OCI-LY7 (cell line): ENCODE results near the gene MARK3. TPM values are rescaled to one million over a fixed set of nuclear protein-coding genes. Genes with fewer than 3 reads are reported as not detected.
A peak's percentile ranks its signal among the peaks of the same experiment; 100 is the strongest.

Experiments
- BruUV-seq: library from RNA; stranded (reverse); fragments of 400-500 nt; replicated peaks from 2 replicates; lab custom pipeline; 2021; lab: Mats Ljungman, UMichigan
- CTCF ChIA-PET: fragments of 300-600 bp; sonication (Branson Sonifier 250); formaldehyde crosslinking; loops from one replicate; lab custom pipeline; 2022; ENCODE audit warnings: antibody characterized with exemption; ENCODE audit not compliant: unreplicated experiment; lab: Charles Lee
- POLR2A ChIA-PET: fragments of 300-600 bp; sonication (Branson Sonifier 250); formaldehyde crosslinking; loops from one replicate; lab custom pipeline; 2022; ENCODE audit warnings: antibody characterized with exemption; lab: Charles Lee
- DNase-seq: peaks from one replicate; pipeline ENCODE4 v3.0.0-alpha.2; 2015; ENCODE audit warnings: low spot score
- H2AFZ ChIP-seq: fragments of 200-600 bp; sonication (generic), shearing (Covaris generic); 2 replicates; pipeline ENCODE4 v1.6.1; 2014; ENCODE audit warnings: mild to moderate bottlenecking, antibody characterized with exemption, low read length, moderate library complexity
- H3K27ac ChIP-seq: fragments of 200-600 bp; sonication (generic); 2 replicates; pipeline ENCODE4 v1.5.1; 2014; ENCODE audit warnings: mixed run types, low read depth, mild to moderate bottlenecking, moderate library complexity, low read length, inconsistent platforms; ENCODE audit not compliant: poor library complexity, severe bottlenecking
- H3K36me3 ChIP-seq: fragments of 200-600 bp; sonication (generic); 2 replicates; pipeline ENCODE4 v1.6.1; 2014; ENCODE audit warnings: mild to moderate bottlenecking, antibody characterized with exemption, low read length, moderate library complexity, mixed read lengths; ENCODE audit not compliant: insufficient read depth
- H3K4me1 ChIP-seq: fragments of 200-600 bp; sonication (generic); 2 replicates; pipeline ENCODE4 v1.5.1; 2014; ENCODE audit warnings: mild to moderate bottlenecking, low read length; ENCODE audit not compliant: insufficient read depth, poor library complexity, severe bottlenecking
- H3K4me2 ChIP-seq: fragments of 200-600 bp; sonication (generic); 2 replicates; pipeline ENCODE4 v1.6.1; 2014; ENCODE audit warnings: mild to moderate bottlenecking, low read length
- H3K4me3 ChIP-seq: fragments of 200-600 bp; sonication (generic); 2 replicates; pipeline ENCODE4 v1.5.1; 2014; ENCODE audit warnings: mild to moderate bottlenecking, low read depth, low read length; ENCODE audit not compliant: poor library complexity, severe bottlenecking
- H3K79me2 ChIP-seq: fragments of 200-600 bp; sonication (generic); 2 replicates; pipeline ENCODE4 v1.6.1; 2016; ENCODE audit warnings: low read depth, mild to moderate bottlenecking, low read length, moderate library complexity, mixed read lengths; ENCODE audit not compliant: insufficient read depth
- H3K9me2 ChIP-seq: fragments of 200-600 bp; sonication (generic); 2 replicates; pipeline ENCODE4 v1.6.1; 2016; ENCODE audit warnings: mild to moderate bottlenecking, low read length, mixed read lengths; ENCODE audit not compliant: insufficient read depth
- H3K9me3 ChIP-seq: fragments of 200-600 bp; sonication (generic); 2 replicates; pipeline ENCODE4 v1.6.1; 2014; ENCODE audit warnings: mild to moderate bottlenecking, mixed run types, low read length, mixed read lengths
- H4K20me1 ChIP-seq: fragments of 200-600 bp; sonication (generic); 2 replicates; pipeline ENCODE4 v1.6.1; 2014; ENCODE audit warnings: mild to moderate bottlenecking, antibody characterized with exemption, low read length, moderate library complexity, mixed read lengths; ENCODE audit not compliant: insufficient read depth
- CTCF ChIP-seq: fragments of 200-600 bp; sonication (generic); conservative IDR thresholded peaks from 2 replicates; pipeline ENCODE4 v1.5.1; 2014; ENCODE audit warnings: mild to moderate bottlenecking, antibody characterized with exemption, low read length, moderate library complexity, mixed read lengths
- EZH2phosphoT487 ChIP-seq: fragments of 200-600 bp; sonication (generic); IDR thresholded peaks from 2 replicates; pipeline ENCODE4 v1.6.1; 2018; ENCODE audit warnings: low read depth, borderline replicate concordance, mild to moderate bottlenecking, mixed run types, antibody characterized with exemption, low read length, moderate library complexity, mixed read lengths
- intact Hi-C: fragments of 100-400 bp; cut with micrococcal nuclease; formaldehyde crosslinking; loops from one replicate; pipeline ENCODE4 v1.10.0; 2022; ENCODE audit not compliant: unreplicated experiment
- total RNA-seq, 2 experiments: library from RNA; depleted of rRNA in 1 of 2; stranded (reverse); fragments of >200 nt in 1 of 2; shearing (Covaris generic) in 1 of 2; gene quantifications; 2 replicates each; pipeline ENCODE4 v1.2.3, GENCODE V29; 2014 to 2022

MARK3 gene
- total RNA-seq, 2 experiments from 2014 or later: 70.8 to 83.6 TPM

- POLR2A ChIA-PET: no interaction called here
- Histone ChIP-seq H3K36me3 (no peaks in the 10 kb centered on the region), H3K27ac (no peak overlapping the region), H3K4me1 (no peaks in the 10 kb centered on the region), H3K9me3 (no peaks in the 10 kb centered on the region), H4K20me1 (no peaks in the 10 kb centered on the region), H3K79me2 (no peaks in the 10 kb centered on the region), H3K9me2 (no peaks in the 10 kb centered on the region), H3K4me2 (no peak overlapping the region), H2AFZ (no peak overlapping the region), H3K4me3 (no peak overlapping the region)
- intact Hi-C loops: loop anchor here (1.0 kb wide), 1 partner anchor 29 kb away; no protein-coding TSS in a partner anchor
- no TSS peak for BruUV-seq
- CTCF ChIA-PET: interaction anchor here (0.5 kb wide), 1 partner anchor 1986 kb away, joined by 3 read pairs; no protein-coding TSS in a partner anchor
- DNase-seq: peak; percentile 71
- no peak for TF ChIP-seq EZH2phosphoT487
- peak; percentile 92 for TF ChIP-seq CTCF
These were observed 161.6 kb downstream of the MARK3 start for GRCh38 chr14:103546652-103547454.

DNA sequence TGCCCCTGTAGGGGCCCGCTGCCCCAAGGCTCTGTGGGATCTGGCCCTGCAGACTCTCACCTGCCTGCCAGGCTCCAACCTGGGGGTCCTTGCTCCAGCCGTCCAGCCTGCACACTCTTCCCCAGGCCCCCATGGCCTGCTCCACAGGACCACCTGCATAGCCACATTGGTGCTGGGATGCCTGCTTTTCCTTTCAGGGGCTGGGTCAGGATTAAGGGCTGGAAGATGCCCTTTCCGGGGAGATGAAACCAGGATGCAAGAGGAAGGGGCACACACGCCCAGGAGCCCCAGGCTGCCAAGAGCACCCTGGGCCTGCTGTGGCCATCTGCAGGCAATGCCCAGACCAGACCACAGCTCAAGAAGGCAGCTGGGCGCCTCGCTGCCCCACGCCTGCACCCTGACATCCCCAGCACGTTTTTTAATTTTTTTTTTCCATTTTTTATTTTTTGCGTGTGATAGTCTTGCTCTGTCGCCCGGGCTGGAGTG is 162.3 kb downstream of the MARK3 start:
- ChIA-PET POLR2A (no interaction called here), CTCF (no interaction called here)
- no TSS peak for BruUV-seq
- Histone ChIP-seq H3K4me2 (no peak overlapping the region), H3K4me1 (no peaks in the 10 kb centered on the region), H3K36me3 (no peaks in the 10 kb centered on the region), H2AFZ (no peak overlapping the region), H4K20me1 (no peaks in the 10 kb centered on the region), H3K9me3 (no peaks in the 10 kb centered on the region), H3K4me3 (no peak overlapping the region), H3K79me2 (no peaks in the 10 kb centered on the region), H3K9me2 (no peaks in the 10 kb centered on the region), H3K27ac (no peak overlapping the region)
- no peak for DNase-seq
- no peak for TF ChIP-seq CTCF
- TF ChIP-seq EZH2phosphoT487: no peak
- intact Hi-C loops: no loop called here

GRCh38 chr14:103547941-103548462 is 162.8 kb downstream of the MARK3 start:
- Histone ChIP-seq H4K20me1 (no peaks in the 10 kb centered on the region), H3K4me1 (no peaks in the 10 kb centered on the region), H3K36me3 (no peaks in the 10 kb centered on the region), H2AFZ (no peak overlapping the region), H3K4me2 (no peak overlapping the region), H3K9me2 (no peaks in the 10 kb centered on the region), H3K27ac (no peak overlapping the region), H3K9me3 (no peaks in the 10 kb centered on the region), H3K79me2 (no peaks in the 10 kb centered on the region), H3K4me3 (no peak overlapping the region)
- POLR2A ChIA-PET: no interaction called here
- intact Hi-C loops: no loop called here
- no peak for TF ChIP-seq CTCF
- no peak for TF ChIP-seq EZH2phosphoT487
- CTCF ChIA-PET: no interaction called here
- no peak for DNase-seq
- BruUV-seq: no TSS peak
